CD4-positive, alpha-beta T cell treated with Interleukin-21 for 1 hour (primary cell): ENCODE data around the gene EHMT1.

Experiments used
- DNase-seq: peaks from one replicate; pipeline ENCODE4 v3.0.0-alpha.2; 2020

EHMT1 gene

GRCh38 chr9:137748311-137748710 is 129.5 kb downstream of the EHMT1 start:
- no peak for DNase-seq

DNA sequence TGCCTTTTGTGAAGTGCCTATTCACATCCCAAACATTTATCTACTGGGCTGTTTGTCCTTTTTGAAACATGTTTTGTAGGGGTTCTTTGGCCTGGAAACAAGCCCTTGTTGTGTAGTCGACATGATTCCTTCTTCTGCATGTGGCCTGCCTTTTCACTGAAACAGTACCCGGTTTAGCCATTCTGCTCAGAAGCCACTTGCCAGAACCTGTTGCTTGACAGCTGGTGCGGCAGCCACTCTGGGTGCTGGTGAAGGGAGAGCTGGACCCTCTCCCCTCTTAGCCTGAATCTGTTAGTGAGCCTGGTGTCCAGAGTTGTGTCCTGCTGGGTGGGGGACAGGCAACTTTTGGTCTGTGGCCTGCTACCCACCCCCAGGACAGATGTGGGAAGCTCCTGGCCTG is 129.9 kb downstream of the EHMT1 start:
- DNase-seq, result no peak

- DNase-seq, result no peak
Measured at GRCh38 chr9:137749511-137749910, 130.7 kb downstream of the EHMT1 start.

- no peak for DNase-seq
Measured at GRCh38 chr9:137750007-137750406, 131.2 kb downstream of the EHMT1 start.

DNA sequence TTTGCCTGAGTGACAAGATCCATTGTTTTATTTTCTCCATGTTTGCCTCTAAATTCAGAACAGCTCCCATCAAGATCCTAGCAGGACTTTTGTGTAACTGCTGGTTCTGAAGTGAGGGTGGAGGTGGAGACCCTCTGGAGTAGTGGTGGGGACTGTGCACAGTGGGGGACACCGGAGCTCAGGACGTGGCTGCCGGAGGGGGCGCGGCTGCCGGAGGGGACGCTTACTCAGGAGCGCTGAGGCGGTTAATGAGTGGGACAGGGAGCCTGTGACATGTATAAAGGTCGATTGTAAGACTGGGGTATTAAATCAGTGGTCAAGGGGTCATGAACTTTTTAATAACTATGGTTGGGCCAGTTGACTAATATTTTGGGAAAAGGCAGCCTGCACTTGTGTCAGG is 131.8 kb downstream of the EHMT1 start:
- DNase-seq, result no peak

GRCh38 chr9:137751616-137752015 is 132.8 kb downstream of the EHMT1 start:
- no peak for DNase-seq

DNA sequence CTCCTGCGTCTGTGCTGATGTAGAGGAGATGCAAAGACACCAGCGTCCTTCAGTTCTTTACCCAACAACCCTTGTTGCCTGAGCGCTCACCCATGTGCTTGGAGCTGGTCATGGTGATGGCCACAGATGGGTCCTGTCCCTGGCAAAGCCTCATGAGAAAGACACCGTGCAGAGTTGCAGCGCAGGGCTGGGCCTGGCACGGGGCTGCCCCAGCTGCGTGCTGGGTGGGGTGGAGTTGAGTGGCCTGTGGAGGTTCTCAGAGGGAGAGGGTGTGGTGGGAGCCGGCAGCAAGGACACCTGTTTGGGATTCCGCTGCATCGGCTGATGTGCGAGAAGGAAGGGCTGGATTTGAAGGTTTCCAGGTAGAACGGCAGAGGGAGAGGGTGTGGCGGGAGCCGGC is 133.6 kb downstream of the EHMT1 start:
- DNase-seq, result no peak

GRCh38 chr9:137753192-137753765 is 134.5 kb downstream of the EHMT1 start:
- no peak for DNase-seq

DNA sequence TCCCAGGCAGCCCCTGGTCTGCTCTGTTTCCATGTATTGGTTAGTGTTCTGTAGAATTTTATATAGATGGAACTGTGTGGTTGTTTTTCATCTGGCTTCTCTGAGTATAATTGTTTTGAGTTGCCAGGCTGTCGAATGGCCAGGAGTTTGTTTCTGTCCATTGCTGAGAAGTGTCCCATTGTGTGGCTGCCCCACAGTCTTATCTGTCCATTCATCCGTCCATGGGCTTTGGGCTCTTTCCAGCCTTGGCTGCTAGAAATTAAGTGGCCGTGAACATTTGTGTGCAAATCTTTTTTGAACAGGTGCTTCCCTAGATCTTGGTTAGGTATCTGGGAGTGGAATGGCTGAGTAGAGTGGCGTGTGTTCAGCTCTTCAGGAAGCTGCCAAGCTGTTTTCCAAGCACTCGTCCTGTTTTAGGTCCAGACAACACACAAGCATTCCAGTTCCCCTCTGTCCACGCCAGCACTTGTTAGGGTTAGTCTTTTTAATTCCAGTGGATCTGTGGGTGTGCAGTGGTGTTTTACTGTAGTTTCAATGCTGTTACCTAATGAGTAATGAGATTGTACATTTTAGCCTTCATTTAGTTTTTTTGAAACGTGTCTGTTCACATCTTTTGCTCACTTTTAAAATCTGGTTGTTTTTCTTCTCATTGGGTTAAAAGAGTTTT is 136.6 kb downstream of the EHMT1 start:
- DNase-seq, result no peak

DNA sequence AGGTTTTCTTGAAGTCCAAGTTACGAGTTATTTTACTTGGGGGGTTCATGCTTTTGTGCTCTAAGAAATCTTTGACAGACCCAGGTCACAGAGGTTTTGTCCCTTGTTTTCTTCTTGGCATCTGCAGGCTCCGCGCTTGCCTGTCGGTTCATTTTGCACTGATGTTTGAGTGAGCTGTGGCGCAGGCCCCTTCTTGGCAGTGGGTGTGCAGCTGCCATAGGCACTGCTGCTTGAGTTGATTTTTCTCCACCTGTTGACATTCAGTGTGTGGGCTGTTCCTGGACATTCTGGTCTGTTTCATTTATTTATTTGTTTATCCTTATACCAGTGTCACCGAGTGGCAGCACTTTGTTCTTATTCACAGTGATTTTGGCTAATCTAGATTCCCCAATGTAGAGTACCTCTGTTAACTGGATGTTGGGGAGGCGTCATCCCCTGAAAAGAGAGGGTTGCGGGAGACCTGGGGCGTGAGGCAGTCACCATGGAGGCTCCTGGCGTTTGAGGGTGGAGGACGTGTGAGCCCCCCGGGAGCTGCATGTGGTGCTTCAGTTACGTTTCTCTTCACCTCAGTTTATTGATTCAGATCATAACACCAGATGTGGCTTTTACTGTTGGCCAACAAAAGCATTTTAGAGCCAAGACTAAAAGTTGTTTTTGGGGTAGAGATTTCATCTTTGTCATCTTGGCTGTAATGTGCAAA is 137.4 kb downstream of the EHMT1 start:
- DNase-seq, result no peak

DNA sequence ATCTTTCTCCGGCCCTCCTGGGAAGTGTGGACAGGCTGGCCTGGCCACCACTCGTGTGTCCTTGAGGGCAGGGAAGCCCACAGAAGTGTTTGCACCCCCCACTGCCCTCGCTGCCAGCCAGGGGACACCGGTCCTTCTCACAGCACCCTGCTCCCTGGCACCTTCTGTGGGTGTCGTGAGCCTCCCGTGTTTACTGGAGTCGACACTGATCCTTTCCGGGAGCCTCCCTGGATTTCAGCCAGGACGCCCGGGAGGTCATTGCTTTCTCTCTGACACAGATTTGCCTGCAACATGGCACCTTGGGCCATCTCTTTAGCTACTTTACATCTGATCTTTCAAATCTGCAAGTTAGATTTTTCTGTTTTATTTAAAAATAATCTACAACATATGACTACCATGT is 138.3 kb downstream of the EHMT1 start:
- DNase-seq, result no peak

- peak; percentile 49 for DNase-seq
Measured at GRCh38 chr9:137757613-137758029, 138.8 kb downstream of the EHMT1 start.

DNA sequence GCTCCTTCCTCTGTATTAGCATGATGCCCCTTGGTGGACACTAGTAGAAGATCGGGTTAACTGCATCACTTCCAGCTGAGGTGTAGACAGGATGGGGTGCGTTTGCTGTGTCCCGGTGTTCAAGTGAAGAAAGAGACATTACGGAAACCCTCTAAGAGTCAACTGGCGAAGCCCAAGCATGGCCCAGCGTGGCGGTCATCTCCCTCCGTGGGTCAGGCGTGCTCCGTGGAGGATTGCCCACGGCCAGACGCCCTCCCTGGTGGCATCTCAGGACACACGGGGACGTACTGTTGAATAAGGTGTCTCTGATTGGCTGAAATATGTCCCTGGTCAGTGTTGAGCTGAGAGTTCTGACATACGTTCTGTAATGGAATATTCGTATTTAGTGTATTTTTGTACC is 139.3 kb downstream of the EHMT1 start:
- DNase-seq, result no peak

DNA sequence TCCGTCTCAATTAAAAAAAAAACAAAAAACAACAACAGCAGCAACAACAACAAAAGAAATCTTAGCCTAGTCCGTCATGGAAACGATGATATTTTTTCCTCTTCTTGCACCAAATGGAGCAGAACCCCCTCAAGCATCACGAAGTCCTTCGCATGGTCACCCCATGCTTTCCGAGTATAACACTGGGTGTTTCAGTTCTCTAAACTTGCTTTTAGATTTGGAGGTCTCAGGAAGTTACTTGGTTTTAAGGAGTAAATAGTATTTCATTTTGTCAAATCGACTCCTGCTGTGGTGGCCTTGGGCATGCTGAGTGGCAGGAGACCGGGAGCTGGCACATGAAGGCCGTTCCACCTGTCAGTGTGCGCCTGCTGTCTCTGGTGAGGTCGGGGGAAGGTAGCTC is 140.3 kb downstream of the EHMT1 start:
- no peak for DNase-seq

- DNase-seq, result no peak
Measured at GRCh38 chr9:137759649-137760321, 141.0 kb downstream of the EHMT1 start.

DNA sequence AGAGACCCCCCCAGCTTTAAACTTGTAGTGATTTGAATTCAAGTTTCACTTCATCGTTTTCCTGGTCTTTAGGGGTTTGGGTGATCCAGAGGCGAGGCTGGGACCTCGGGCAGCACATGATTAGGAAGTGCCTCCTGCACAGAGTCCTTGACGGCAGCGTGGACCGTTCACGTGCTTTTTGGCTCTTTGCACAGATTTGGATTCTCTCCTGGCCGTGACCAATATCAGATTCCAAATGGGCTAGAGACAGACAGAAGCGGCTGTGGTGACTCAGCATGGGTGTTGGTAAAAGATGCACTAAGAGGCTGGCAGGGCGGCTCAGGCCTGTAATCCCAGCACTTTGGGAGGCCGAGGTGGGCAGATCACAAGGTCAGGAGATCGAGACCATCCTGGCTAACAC is 141.6 kb downstream of the EHMT1 start:
- DNase-seq, result no peak

GRCh38 chr9:137761032-137761431 is 142.2 kb downstream of the EHMT1 start:
- peak; percentile 40 for DNase-seq

DNA sequence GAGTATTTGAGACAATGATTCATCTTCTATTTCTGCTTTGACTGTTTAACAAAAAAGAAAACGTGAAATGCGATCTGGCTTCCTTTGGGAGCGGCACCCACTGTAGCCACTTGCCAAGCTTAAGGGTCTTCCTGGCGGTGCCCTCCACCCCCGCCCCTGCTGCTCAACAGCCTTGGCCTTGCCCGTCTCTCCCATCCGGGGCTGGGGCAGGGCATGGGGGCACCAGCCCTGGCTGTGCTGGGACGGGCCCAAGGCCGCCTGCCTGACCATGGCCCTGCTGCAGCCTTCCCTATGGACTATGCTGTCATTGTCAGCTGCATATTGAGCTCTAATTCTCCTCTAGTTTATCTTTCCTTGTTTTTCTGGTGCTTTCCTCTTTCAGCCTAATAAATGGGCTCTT is 143.0 kb downstream of the EHMT1 start:
- DNase-seq, result no peak

DNA sequence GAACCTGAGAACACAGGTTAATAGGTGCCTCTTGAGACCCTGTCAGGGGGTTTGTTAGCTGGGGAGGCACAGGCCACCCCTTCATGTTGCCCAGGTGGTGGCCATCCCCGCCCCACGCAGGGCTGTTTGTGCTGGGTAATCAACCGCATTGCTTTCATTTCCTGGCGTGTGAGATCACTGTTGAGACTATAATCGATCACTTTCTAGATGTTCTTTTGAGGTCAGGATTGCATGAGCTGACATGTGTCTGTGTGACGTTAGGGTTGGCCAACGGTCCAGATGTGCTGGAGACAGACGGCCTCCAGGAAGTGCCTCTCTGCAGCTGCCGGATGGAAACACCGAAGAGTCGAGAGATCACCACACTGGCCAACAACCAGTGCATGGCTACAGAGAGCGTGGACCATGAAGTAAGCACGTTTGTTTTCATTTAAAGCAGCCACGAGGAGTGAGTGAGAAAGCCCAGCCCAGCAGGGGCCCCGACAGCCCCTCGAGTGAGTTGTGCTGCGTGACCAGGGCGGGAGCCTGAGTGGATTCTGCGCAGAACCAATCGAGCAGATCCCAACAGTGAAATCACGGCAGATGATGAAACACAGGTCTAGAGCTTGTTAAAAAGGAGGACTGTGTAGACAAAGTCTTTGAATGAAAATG is 143.7 kb downstream of the EHMT1 start:
- peak; percentile 6 for DNase-seq

DNA sequence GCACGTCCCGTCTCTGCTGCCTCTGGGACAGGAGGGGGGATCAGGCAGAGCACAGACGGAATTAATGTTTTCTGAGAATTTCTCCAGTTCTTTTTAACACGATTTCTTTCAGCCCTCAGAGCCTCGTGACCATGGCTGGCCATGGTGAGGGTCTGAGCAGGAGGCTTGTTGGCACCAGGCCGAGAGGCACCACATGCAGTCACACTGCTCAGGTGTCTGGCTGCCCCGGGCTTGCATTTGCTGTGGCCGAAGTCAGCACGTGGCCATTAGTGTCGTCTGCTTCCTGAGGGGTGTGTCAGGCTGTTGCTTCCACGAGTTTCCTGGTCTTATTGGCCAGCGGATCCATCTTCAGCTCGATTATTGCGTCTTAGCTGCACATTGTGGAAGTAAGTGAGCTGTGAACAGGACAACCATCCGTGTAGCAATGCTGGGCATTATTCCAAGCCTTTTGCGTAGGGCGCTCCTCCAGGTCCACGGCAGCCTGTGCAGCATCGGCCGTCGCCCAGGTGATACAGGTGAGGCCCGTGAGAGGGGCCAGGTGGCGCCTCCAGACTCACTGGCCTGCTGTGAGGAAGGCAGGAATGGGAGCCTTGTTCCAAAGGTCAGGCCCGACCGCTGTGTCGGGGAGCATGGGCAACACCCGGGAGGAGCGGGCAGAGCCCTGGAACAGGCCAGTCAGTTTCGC is 144.6 kb downstream of the EHMT1 start:
- no peak for DNase-seq

GRCh38 chr9:137764171-137764671 is 145.4 kb downstream of the EHMT1 start:
- DNase-seq, result no peak

DNA sequence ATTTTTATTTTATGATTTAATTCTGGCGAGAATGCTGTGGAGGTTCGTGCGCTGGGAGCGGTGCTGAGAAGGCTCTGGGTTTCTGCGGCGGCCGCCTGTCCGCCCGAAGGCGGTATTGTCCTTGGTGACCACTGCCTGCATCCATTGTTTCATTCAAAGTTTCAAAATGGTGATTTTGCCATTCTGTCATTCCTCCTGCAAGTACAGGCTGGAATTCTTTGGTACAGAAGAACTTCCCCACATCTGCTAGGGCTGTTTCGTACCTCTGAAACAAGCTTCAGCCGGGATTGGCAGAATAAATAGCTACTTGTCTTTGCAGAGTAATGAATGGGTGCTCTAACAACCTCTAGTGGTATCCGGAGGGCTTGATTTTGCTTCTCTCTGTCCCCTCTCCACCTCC is 146.2 kb downstream of the EHMT1 start:
- DNase-seq, result no peak

DNA sequence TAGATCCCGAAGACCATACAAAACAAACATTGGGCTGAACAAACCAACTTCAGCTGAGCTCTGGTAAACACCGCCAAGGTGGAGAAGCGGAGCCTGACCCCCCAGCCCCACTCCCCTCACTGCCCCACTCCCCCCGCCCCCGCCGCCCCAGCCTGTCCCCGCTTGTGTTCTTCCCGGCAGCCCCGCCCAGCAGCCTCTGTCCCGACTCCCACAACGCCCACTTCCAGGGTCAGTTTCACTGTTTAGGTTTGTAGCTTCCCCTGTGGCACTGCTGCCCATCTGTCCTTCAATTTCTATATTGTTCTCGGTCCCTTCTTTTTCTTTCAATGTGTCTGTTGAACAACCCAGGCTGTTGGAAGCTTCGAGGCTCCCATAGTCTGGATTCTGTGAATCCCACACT is 146.7 kb downstream of the EHMT1 start:
- no peak for DNase-seq
